Fibroblast of lung (primary cell): ENCODE results near the gene SIRT4. TPM values are rescaled to one million over a fixed set of nuclear protein-coding genes. Genes with fewer than 3 reads are reported as not detected.

Experiments used
- DNase-seq, 2 donors: peaks; one replicate each; pipeline versions ENCODE4 v3.0.0 to v3.0.0-alpha.2; 2010; ENCODE audit warnings: low read depth in 2 of 2
- H2AFZ ChIP-seq: 2 replicates; pipeline ENCODE4 v1.5.1; 2012; ENCODE audit warnings: low read length, control low read depth, inconsistent platforms
- H3K27ac ChIP-seq: 2 replicates; pipeline ENCODE4 v1.5.1; 2011; ENCODE audit warnings: low read length, control low read depth; ENCODE audit not compliant: insufficient read depth
- H3K27me3 ChIP-seq: 2 replicates; pipeline ENCODE4 v1.5.1; 2011; ENCODE audit warnings: mild to moderate bottlenecking, low read length; ENCODE audit not compliant: control insufficient read depth, insufficient read depth
- H3K36me3 ChIP-seq: 2 replicates; pipeline ENCODE4 v1.5.1; 2011; ENCODE audit warnings: low read length; ENCODE audit not compliant: control insufficient read depth, insufficient read depth
- H3K4me1 ChIP-seq: 2 replicates; pipeline ENCODE4 v1.5.1; 2011; ENCODE audit warnings: low read length; ENCODE audit not compliant: control insufficient read depth, insufficient read depth; ENCODE audit errors: extremely low read depth
- H3K4me2 ChIP-seq: 2 replicates; pipeline ENCODE4 v1.5.1; 2011; ENCODE audit warnings: low read length, control low read depth; ENCODE audit not compliant: insufficient read depth; ENCODE audit errors: extremely low read depth
- H3K4me3 ChIP-seq, 4 experiments: fragments of 200-600 bp in 1 of 4; sonication (generic) in 1 of 4; replicated peaks in 1 of 4; 2 replicates each; pipeline ENCODE4 v1.5.1; 2011 to 2016; ENCODE audit warnings: low read length in 4 of 4, low read depth in 3 of 4, mild to moderate bottlenecking in 3 of 4, control low read depth in 2 of 4, inconsistent platforms in 1 of 4, mixed read lengths in 1 of 4; ENCODE audit not compliant: insufficient read depth in 1 of 4; ENCODE audit errors: control extremely low read depth in 1 of 4
- H3K79me2 ChIP-seq: 2 replicates; pipeline ENCODE4 v1.5.1; 2012; ENCODE audit warnings: mild to moderate bottlenecking, low read length, inconsistent platforms; ENCODE audit not compliant: control insufficient read depth, insufficient read depth
- H3K9ac ChIP-seq: 2 replicates; pipeline ENCODE4 v1.5.1; 2011; ENCODE audit warnings: mild to moderate bottlenecking, low read length, control low read depth; ENCODE audit not compliant: insufficient read depth
- H3K9me3 ChIP-seq: 2 replicates; pipeline ENCODE4 v1.5.1; 2012; ENCODE audit warnings: low read depth, low read length; ENCODE audit not compliant: control insufficient read depth, insufficient read depth
- H4K20me1 ChIP-seq: 2 replicates; pipeline ENCODE4 v1.5.1; 2011; ENCODE audit warnings: low read length; ENCODE audit not compliant: control insufficient read depth, insufficient read depth; ENCODE audit errors: extremely low read depth
- EZH2 ChIP-seq: IDR thresholded peaks from 2 replicates; pipeline ENCODE4 v1.5.1; 2012; ENCODE audit warnings: low read length, control low read depth, mild to moderate bottlenecking; ENCODE audit errors: missing control alignments
- polyA plus RNA-seq, 2 donors: library from polyadenylated mRNA; depleted of rRNA in 1 of 2; stranded (reverse) in 1 of 2; unstranded in 1 of 2; fragments of >200 nt; gene quantifications; 2 replicates each; pipeline ENCODE4 v1.2.1, GENCODE V29; 2011 to 2012; ENCODE audit warnings: missing spikeins in 1 of 2
- total RNA-seq: library from RNA; depleted of rRNA; stranded (reverse); fragments of >200 nt; gene quantifications from 2 replicates; pipeline ENCODE4 v1.2.1, GENCODE V29; 2014
- TF ChIP-seq, protein P1 (sequence below), 2 donors: IDR thresholded peaks in 1 of 2; conservative IDR thresholded peaks in 1 of 2; 1 replicate in 1 of 2; 2 replicates in 1 of 2; pipeline ENCODE4 v1.5.1; 2011 to 2012; ENCODE audit warnings: low read length in 2 of 2, control low read depth in 1 of 2, inconsistent platforms in 1 of 2, low read depth in 1 of 2, mild to moderate bottlenecking in 1 of 2

The SIRT4 gene
- total and polyA plus RNA-seq, 2 donors (not counting 1 experiment from before 2014, with no cell fraction given) = 1.2 to 2.5 TPM

DNA sequence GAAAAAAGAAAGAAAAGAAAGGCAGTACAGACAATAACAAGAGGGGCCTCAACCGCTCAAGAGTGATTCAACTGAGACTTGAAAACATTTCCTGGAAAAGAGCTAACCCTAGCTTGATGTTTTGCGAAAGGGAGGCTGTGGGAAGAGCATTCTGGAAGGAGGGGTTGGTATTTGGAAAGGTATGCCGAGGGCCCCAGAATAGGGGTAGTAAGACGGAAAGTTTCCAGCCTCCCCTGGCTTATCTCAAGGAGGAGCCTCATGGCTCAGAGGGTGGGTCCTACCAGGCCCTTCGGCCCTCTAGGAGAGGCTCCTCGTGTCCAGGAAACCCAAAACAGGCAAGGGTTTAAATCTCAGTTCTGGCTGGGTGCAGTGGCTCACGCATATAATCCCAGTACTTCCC is 18.8 kb upstream of the SIRT4 start:
- TF ChIP-seq EZH2 = no peak
- TF ChIP-seq, protein P1, sequence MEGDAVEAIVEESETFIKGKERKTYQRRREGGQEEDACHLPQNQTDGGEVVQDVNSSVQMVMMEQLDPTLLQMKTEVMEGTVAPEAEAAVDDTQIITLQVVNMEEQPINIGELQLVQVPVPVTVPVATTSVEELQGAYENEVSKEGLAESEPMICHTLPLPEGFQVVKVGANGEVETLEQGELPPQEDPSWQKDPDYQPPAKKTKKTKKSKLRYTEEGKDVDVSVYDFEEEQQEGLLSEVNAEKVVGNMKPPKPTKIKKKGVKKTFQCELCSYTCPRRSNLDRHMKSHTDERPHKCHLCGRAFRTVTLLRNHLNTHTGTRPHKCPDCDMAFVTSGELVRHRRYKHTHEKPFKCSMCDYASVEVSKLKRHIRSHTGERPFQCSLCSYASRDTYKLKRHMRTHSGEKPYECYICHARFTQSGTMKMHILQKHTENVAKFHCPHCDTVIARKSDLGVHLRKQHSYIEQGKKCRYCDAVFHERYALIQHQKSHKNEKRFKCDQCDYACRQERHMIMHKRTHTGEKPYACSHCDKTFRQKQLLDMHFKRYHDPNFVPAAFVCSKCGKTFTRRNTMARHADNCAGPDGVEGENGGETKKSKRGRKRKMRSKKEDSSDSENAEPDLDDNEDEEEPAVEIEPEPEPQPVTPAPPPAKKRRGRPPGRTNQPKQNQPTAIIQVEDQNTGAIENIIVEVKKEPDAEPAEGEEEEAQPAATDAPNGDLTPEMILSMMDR (conservative IDR thresholded peaks at IDR 0.05 in 1 of 2, IDR thresholded peaks at IDR 0.05 in 1 of 2; ENCODE audit: low read depth in 1 of 2, low read length in 2 of 2) = no peak
- H3K27ac ChIP-seq = no peak overlapping the region
- no peak overlapping the region for H3K4me2 ChIP-seq
- no peaks in the 10 kb centered on the region for H3K4me1 ChIP-seq
- H3K9me3 ChIP-seq = no peaks in the 10 kb centered on the region
- no peak overlapping the region for H3K9ac ChIP-seq
- H3K27me3 ChIP-seq = no peaks in the 10 kb centered on the region
- H3K79me2 ChIP-seq = no peaks in the 10 kb centered on the region
- no peak for DNase-seq
- H3K4me3 ChIP-seq = no peak overlapping the region
- no peak overlapping the region for H2AFZ ChIP-seq
- H4K20me1 ChIP-seq = no peaks in the 10 kb centered on the region
- H3K36me3 ChIP-seq = no peaks in the 10 kb centered on the region

DNA sequence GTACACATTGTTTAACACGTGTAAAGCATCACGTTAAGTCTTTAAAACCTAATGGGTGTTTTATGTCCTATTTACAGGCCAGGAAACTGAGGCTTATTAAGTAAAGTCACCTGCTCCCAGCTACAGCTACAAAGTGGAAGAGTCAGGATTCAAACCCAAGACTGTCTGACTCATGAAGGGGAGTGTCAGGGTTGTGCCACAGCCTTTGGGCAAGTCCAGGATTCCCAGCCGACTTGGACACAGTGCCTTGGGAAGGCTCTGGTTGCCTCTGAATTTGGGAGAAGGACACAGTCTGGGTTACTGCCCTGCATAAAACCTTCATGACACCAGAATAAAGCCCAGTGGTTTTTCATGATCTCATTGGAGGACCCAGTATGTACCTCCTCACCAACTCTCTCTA is 17.7 kb upstream of the SIRT4 start:
- H3K4me1 ChIP-seq = no peaks in the 10 kb centered on the region
- H3K9ac ChIP-seq = no peak overlapping the region
- H3K4me3 ChIP-seq = no peak overlapping the region
- H3K4me2 ChIP-seq = no peak overlapping the region
- no peaks in the 10 kb centered on the region for H3K27me3 ChIP-seq
- DNase-seq = no peak
- H3K27ac ChIP-seq = no peak overlapping the region
- TF ChIP-seq, protein P1 (conservative IDR thresholded peaks at IDR 0.05 in 1 of 2, IDR thresholded peaks at IDR 0.05 in 1 of 2; ENCODE audit: low read depth in 1 of 2, low read length in 2 of 2) = no peak
- TF ChIP-seq EZH2 = no peak
- no peaks in the 10 kb centered on the region for H3K9me3 ChIP-seq
- H3K79me2 ChIP-seq = no peaks in the 10 kb centered on the region
- no peak overlapping the region for H2AFZ ChIP-seq
- H3K36me3 ChIP-seq = no peaks in the 10 kb centered on the region
- H4K20me1 ChIP-seq = no peaks in the 10 kb centered on the region

DNA sequence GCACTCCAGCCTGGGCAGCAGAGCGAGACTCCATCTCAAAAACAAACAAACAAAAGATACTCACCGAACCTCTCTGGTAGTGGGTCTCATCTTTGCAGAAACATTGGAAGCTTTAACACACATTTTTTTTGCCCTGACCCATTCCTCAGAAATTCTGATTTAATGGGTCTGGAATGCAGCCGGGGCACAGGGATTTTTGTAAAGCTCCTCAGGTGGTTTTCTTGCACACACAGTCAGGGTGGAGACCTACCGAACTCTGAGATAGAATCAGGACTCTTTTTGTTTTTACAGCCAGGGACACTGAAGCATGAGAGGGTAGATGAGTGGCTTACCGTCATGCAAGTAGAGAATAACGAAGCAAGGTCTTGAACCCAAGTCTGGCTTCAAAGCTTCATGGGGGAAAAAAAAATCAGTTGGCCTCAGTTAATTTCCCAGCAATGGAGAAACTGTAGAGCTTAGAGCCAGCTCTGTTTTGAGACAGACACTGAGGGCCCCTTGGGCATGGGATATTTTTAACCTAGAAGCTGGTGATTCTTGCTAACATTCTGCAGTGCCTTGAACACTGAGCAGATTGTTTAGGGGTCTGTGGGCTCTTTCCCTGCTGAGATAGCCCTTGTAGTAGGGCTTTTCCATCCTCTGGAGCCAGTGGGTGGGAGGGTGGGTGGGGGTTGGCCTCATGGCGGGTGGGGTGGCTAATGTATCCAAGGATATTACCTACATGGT is 15.2 kb upstream of the SIRT4 start:
- Histone ChIP-seq H3K27me3 (no peaks in the 10 kb centered on the region), H3K27ac (no peak overlapping the region), H3K79me2 (no peaks in the 10 kb centered on the region), H3K4me1 (peaks cover 4% of the 10 kb centered on the region), H3K9me3 (no peaks in the 10 kb centered on the region), H2AFZ (no peak overlapping the region), H3K9ac (no peak overlapping the region), H3K4me2 (no peak overlapping the region), H3K4me3 (no peak overlapping the region), H4K20me1 (no peaks in the 10 kb centered on the region), H3K36me3 (no peaks in the 10 kb centered on the region)
- DNase-seq = peak in 1 of 2 donors; percentile 36
- no peak for TF ChIP-seq EZH2
- TF ChIP-seq, protein P1 (conservative IDR thresholded peaks at IDR 0.05 in 1 of 2, IDR thresholded peaks at IDR 0.05 in 1 of 2; ENCODE audit: low read depth in 1 of 2, low read length in 2 of 2) = no peak
